DMS153 (cell line): ENCODE data around the gene HOXC5.
A peak's percentile ranks its signal among the peaks of the same experiment; 100 is the strongest.

ENCODE experiments used
- DNase-seq: peaks from one replicate; lab custom pipeline; 2025; lab: John Stamatoyannopoulos, UW

The HOXC5 gene

DNA sequence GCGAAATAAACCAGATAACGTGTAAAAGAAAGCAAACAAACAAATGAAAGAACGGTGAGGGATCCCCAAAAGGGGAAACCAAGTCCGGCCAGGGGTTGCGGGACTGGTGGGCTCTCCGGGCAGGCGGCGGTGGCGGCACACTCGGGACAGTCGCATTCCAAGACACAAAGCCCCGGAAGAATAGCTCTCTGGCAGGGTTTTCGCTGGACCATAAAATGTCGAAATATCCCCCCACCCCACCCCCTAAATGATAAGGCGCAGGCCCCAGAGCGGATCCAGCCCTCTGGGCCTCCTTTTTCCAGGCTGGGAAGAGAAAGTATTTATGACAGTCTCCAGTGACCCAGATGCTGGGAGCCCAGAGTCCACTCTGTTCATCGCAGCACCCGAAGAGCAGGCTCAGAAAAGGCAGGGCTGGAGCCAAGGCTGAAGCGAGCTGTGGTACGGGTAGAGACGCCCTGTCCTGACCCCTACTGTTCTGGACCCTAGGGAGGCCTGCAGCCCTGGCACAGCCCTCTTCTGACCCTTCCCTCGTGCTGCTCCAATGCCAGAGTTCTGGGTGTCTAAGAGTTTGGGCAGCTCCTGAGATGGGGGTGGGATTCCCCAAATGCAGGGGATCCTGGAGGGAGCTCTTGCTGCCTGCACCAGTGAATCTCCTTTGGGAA, 26.2 kb upstream of the HOXC5 start:
- no peak for DNase-seq

DNA sequence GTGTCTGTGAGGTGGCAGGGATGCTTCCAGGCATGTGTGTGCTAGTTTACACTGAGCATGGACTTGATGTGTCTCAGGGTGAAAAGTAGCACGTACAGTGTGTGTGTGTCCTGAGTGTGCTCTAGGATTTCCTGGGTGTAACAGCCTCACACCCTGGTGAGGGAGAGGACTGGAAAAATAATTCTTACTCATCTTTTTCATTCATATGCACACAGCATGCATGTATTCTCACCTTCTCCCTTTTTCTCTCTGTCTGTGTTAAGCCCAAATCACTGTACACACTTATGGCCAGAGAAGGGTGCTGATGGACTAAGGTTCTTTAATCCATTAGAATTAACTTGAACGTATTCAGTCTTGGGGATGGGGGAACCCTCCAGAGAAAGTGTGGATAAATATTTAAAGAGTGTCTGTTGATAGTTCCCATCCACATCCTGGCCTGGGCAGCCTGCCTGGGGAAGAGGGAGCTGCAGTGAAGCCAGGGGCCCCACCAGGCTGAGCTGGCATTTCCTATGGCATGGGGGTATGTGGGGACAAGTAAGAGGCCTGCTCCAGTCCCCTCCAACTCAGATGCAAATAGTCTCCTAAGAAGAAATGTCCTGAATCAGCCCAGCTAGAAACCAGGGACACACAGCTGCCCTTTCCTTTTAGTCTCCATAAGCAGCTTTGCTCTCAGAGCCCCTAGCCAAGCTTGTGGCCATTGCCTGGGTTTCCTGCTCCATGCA, 25.2 kb upstream of the HOXC5 start:
- no peak for DNase-seq

DNA sequence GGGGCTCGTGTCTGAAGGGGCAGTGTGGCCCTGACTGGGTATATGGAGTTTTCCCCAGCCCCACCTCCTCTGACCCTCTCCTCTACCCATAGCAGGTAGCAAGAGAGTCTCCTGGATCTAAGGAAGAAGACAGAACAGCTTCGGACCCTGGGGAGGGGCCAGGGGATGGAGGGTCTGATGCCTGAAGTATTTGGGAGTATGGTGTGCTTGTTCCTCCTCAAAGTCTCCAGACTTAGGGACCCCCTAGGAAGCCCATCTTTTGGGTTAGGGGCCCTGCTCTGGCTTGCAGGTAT, 24.6 kb upstream of the HOXC5 start:
- no peak for DNase-seq

DNA sequence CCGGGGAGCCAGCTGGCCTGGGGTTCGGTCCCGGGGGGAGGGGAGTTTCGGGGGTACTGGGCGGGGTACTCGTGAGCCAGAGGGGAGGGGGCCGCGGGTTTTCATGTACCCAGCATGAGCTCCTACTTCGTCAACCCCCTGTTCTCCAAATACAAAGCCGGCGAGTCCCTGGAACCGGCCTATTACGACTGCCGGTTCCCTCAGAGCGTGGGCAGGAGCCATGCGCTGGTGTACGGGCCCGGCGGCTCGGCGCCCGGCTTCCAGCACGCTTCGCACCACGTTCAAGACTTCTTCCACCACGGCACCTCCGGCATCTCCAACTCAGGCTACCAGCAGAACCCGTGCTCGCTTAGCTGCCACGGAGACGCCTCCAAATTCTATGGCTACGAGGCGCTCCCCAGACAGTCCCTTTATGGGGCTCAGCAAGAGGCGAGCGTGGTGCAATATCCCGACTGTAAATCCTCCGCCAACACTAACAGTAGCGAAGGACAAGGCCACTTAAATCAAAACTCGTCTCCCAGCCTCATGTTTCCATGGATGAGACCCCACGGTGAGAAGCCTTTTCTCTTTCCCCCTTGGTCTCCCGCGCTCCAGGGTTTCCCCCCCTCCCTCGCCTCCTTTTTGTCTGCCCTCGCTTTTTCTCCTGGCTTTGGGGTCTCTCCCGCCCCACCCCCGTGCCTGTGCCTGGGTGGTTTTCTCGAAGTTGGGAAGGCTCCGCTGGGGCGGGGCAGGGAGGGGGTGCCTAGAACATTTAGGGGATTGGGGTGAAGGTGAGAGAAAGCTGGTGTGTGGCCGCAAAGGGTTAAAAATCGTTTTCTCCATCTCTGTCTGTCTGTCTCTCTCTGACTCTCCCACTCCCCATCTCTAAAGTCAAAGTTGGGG, 23.4 kb upstream of the HOXC5 start:
- no peak for DNase-seq

DNA sequence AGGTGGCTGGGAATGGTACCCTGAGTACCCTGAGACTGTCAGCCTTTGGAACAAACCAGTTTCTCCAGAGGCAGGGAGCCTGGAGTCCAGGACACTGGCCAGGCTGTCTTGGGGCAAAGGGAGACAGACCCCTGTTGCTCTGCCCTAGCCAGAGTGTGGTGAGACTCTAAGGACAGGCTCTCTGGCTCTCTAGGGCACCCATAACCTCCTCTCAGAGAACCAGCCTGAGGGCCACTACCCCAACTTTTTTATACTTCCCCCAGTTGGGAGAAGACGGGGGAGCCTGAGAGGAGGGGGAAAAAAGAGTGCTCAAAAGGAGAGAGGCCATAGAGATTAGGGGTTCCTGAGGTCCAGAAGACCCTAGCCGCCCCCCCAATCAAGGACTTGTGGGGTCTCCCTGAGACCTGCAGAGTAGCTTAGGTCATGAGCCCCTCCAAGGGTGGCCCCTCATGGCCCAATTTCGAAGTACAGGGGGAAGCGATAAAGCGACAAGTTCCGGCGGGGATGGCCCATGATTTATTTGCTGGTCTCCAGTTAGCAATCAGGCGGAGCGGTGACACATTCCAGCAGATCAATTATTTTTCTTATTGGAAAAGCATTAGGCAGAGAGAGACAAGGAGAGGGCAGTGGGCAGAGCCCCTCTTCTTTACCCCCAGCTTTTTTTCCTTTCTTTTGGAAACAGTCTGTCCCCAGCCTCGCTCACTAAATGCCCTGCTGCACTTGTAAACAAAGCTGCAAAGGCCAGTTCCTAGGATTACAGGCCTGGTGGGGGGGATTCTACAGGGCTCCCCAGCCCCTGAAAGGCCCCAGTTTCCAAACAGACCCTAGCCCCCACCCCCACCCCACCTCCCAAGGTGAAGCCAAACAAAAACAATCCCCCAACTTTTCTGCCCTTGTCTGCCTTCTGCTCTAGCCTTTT, 22.5 kb upstream of the HOXC5 start:
- no peak for DNase-seq

DNA sequence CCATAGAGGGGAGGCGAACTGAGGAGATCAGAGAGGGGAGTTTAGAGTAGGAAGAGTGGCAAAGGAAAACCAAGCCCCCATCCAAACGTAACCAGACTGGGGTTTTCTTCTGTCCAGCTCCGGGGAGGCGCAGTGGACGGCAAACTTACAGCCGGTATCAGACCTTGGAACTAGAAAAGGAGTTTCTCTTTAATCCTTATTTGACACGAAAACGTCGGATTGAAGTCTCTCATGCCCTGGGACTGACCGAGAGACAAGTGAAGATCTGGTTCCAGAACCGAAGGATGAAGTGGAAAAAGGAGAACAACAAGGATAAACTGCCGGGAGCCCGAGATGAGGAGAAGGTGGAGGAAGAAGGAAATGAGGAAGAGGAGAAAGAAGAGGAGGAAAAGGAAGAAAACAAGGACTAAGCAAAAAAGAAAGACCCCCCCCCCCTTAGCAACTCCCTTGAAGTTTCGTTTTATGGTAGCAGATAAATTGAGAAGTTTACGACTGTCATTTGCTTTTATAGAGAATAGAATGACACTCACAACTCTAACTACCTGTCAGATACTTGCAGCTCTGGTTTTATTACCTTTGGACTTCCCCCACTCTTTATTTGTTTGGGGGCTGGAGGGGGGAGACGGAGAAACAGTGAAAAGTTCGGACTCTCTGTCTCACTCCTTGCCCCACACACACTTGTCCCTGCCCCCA, 21.7 kb upstream of the HOXC5 start:
- no peak for DNase-seq

DNA sequence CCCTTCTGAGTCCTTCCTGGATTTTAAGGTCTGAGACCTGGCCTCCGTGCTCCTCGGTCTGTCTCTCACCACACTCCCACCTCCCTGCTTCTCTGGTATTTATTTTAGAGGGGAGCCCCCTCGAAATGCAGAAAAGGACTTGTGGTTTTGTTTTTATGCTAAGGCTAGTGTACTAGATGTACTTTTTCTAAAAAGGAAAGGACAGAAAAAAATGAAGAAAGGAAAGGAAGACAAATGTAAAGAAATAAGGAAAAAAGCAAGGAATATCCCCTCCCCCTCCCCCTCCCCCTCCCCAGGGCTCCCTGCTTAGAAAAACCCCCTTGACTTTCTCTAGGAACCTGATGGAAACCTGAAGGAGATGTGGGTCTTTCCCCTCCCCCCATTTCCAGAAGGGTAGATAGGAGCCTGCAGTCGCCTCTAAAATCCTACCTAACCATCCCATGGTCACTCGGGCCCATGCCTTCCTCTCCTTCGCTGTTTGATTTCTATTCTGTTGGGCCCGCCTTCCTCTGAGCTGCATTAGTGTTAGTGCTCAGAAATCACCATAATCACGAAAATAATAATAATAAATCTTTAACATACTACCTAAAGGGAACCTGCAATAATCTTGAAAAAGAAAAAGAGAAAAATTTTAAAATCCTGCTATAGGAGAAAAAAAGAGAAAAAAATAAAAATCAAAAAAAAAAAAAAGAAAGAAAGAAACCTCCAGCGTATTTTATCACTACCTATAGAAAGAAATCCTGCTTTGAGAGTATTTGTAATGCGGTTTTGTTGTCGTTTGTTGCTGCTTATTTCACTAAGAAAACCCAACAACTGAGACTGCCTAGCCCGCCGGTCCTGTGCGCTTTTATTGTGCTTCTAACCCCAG, 21.0 kb upstream of the HOXC5 start:
- no peak for DNase-seq

DNA sequence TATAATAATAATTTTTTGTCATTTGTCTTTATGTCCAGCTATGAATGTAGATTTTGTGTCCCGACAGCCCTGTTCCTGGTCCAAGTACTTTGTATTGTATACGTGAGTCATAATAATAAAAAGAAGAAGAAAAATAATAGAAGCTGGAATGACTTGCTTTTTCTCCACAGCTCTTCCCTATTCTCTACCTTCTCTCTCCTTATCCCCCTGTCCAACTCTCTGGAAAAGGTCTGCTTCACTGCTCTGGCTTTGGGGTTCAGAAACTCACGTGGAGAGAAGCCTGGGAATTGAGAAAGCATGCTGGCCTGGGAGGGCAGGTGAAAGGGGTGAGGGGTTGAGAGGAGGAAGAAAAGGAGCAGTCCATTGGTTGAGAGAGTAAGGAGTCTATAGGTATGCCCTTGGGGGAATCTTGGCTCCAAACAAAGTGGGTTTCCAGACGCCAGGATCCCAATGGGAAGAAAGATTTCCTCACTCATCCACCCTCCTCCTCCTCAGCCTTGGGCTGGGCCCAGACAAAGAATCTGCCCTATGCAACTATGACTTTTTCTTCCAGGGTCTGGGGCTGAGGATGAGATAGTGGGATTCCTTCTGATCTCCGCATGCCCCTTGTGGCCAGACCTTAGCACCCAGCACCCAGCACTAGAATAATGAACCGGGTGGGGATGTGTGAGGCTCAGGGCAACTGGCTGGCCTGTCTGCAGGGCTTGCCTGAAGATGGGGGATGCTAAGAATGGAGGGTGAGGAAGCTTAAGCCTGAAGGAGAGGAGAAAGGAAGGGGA, 20.0 kb upstream of the HOXC5 start:
- no peak for DNase-seq

DNA sequence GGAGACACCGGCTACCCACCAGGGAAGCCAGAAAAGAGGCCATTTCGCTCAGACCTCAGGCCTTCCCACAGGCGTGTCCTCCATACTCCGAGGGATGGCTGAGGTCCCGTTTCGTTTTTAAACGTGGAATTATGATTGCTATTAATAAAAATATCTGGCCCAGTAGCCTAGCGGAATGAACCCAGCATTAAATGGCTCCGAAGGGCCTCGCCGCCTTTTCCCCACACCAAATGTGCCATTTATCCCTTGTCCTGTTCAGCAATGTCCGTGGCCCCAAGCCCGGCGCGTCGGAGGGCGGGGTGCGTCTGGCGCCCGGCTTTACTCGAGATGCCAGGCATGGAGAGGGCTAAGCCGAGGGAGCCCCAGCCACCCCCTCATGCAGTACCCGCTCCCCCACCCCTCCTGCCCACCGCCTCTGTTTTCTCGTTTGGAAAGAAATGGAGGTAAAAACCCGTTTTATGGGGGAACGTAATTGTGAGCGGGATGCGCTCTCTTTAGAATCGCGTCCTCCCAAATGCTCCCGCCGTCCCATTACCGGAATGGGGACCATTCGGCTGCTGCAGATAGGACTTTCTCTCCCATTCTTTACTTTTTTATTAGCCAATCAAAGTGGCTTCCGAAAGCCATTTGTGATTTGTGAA, 18.4 kb upstream of the HOXC5 start:
- DNase-seq = no peak

DNA sequence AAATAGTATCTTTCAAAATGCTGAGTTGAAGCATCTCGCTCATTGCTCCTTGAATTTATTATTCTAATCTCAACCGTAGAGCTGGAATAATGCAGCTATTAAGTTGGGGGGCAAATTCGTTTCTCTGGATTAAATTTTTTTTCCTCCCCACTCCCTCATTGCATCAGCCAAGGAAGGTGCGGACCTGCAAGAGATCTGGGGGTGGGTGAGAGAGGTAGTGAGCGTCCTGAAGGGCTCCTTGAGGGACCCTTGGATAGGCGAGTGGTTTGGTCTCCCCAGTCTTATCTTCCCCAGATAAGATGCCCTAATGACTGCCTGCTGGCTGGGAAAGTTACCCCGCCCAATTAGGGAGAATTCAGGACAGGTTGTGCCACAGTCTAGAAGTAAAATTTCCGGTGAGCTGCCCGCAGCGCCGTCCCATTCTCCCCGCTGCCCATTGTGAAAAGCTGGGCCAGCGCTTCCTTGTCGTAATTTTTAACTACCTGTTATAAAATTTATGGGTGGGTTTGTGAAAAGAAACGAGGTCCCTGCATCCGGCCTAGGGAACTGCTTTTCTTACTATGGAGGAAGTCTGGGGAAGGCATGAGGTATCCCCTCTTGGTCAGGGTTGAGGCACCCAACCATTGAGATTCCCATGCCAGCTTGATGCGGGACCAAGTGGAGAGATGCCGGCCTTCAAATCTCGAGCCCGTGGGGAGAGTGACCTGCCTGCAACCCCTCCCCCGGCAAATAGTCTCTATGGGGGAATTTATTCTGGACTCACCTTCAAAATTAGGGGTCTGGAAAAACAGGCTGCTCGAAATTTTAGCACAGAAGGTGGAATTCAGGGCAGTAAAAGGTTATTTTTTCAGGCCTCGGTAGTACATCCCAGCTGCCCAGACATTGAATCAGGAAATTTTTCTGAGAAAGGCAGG, 17.6 kb upstream of the HOXC5 start:
- no peak for DNase-seq

DNA sequence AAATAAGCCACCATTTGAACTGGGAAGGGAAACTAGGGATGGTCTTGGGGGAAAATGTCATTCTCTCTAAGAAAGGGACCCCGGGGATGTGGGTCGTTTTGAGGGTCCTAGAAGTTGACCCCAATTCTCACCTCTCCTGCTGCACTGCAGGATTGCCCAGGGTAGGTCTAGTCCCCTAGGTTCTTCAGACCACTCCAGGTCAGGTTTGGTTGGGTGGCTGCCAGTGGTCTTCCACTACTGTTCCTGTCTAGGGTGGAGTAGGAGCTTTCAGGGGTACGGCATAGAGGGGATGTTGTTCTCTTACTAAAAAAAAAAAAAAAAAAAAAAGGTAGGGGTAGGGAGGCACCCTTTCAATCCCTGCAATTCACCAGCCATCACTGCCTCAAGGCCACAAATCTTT, 16.8 kb upstream of the HOXC5 start:
- DNase-seq = no peak

DNA sequence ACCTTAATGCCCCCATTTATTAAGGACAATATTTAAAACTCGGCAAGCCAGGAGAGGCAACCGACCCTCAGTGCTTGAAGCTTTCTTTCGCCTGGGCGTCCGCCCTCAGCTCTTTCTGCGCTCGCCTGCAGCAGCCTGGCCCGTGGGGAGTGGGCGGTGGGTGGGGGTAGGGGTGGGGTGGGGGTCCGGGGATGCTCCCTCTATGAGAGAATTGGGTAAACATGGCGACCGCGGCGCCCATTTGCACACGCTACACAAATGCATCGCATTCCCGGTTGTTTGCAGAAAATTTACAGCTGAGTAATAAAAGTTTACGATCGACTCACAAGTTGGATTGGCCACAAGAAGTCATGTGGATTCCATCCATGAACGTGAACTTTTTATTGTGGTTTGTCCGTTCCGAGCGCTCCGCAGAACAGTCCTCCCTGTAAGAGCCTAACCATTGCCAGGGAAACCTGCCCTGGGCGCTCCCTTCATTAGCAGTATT, 16.3 kb upstream of the HOXC5 start:
- DNase-seq = no peak

DNA sequence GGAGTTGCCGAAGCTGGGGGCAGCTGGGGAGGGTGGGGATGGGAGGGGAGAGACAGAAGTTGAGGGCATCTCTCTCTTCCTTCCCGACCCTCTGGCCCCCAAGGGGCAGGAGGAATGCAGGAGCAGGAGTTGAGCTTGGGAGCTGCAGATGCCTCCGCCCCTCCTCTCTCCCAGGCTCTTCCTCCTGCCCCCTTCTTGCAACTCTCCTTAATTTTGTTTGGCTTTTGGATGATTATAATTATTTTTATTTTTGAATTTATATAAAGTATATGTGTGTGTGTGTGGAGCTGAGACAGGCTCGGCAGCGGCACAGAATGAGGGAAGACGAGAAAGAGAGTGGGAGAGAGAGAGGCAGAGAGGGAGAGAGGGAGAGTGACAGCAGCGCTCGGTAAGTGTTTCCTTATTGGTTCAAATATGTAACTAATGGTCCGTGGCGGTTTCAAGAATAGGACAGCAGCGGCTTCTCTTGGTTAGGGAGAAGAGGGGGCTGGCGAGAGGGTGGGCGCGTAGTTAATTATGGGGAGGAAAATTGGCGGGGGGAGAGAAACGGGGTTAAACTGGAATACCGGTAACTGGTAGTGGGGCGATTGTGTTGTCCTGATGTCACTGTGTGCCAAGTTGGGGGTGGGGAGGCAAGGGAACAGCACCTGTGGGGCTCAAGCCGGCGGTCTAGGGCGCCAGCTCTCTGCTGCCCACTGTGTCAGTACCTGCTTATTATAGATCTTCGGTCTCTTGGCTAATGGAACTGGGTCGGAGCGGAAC, 15.6 kb upstream of the HOXC5 start:
- DNase-seq = no peak

DNA sequence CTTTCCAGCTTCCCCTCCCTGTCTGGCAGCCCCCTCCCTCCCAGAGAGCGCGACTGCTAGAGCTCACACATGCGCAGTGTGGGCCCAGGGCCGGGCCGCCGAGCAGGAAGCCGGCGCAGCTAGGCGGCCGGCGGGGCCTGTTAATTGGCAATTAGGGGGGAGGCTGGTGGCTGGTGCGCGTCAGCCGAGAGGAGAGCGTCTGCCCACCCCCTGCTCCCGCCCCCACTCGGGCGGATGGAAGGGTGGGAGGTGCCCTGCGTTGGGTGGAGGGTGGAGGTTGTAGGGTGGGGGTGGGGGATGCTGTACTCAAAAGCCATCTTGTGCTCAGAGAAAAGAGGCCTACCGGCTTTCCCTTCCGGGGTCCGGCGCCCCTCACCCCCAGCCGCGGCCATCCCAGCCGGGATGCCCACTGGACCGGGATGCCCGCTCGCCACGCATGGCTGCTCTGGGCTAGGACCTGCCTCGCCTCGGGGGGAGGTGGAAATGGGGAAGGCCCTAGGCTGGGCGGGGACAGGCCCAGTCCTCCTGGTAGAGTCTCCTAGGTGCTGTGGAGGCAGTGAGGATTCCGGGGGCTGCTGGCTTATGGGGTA, 14.9 kb upstream of the HOXC5 start:
- DNase-seq = peak; percentile 60

DNA sequence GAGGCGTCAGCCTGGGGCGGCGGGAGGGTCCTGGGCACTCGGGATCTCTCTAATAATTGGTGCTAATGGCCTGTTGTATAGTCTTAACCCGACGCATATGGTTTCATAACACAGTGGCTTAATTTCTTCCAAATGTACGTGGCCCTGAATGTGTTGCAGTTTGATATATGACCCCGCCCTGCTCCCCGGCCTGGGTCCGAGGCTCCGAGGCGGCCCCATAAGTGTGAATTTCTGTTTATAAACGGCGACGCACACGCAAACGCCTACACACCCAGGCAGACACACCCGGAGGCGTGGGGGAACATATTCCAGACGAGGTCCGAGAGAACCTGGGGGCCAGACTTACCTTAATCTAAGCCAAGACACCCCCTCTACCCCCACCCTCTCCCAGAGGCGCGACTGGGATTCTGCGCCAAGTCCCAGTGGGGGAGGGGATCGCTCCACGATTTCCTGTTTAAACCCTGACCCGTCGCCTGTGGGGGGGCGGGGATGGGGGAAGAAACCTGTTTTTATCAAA, 14.3 kb upstream of the HOXC5 start:
- DNase-seq = no peak

DNA sequence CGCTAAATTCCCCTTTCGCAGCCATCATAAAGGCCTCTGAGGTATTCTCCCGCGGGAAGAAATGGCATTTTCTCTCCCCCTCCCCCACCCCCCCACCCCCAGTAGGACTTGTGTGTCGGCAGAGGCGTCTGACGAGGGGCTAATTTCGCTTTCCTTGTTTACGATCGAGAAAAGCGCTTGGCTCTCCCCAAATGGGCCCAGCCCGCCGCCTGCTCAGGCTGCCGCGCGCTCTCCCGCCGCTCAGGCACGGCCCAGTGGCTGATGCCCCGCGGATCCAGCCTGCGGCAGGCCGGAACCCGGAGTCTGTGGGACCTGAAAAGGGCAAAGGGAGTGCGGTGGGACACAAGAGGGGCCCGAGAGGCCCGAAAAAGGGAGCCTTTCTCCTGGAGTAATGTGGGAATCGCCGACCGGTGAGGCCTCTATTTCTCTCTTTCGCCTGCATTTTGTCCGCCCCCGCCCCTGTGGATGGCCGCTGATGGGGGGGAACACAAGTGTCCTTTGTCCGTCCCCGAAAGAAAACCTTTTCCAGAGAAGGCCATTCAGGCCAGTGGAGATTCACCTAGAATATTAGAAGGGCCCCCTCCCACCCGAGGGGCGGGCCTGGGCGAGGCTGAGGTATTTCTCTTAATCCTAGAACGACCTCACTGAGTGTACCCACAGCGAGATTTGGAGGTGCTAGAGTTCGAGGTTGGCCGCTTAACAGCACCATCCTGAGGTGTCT, 13.6 kb upstream of the HOXC5 start:
- no peak for DNase-seq
